Subcutaneous adipose tissue (tissue), 4 donors: Measurements from ENCODE around the gene ALDH8A1. TPM values are rescaled to one million over a fixed set of nuclear protein-coding genes. Genes with fewer than 3 reads are reported as not detected.

ENCODE experiments used
- CTCF ChIP-seq: fragments of 450-650 bp; IDR thresholded peaks from one replicate; pipeline ENCODE4 v1.5.1; 2016; ENCODE audit warnings: low read depth, mild to moderate bottlenecking, control low read depth, antibody characterized with exemption, moderate library complexity
- total RNA-seq, 4 donors: library from RNA; depleted of rRNA; stranded (reverse); fragments of >200 nt; gene quantifications; one replicate each; pipeline ENCODE4 v1.1.0, GENCODE V29; 2016

ALDH8A1 gene
- total RNA-seq, 4 donors from 2014 or later: 1.5 to 4.7 TPM; not detected in 2

GRCh38 chr6:134928151-134928900, 21.6 kb downstream of the ALDH8A1 start:
- no peak for TF ChIP-seq CTCF

GRCh38 chr6:134925800-134926199, 24.1 kb downstream of the ALDH8A1 start:
- TF ChIP-seq CTCF: no peak

DNA sequence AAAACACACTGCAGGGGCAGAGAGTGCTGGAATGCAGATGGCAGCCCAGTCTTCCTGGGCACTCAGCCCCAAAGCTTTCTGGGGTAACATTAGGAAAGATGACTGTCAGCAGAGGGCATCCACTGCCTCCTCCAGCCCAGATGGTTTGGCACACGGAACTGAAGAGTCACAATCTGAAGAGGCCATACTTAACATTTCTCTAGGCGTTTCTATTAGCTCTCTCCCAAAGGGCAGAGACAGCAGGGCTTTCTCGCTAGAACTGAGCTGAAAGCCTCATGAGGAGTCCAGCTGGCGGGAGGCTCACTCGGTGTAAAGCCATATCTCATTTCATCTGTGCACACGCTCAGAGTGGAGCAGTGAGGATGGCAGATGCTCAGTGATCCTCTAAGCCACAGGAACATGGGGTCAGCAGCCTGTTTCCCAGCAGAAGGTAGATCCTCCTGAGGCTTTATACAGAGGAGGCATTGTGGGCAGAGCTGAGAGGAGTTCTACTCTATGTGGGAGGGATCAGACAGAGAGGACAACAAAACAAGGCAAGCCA, 28.1 kb downstream of the ALDH8A1 start:
- no peak for TF ChIP-seq CTCF

GRCh38 chr6:134921276-134921675, 28.6 kb downstream of the ALDH8A1 start:
- TF ChIP-seq CTCF: no peak

DNA sequence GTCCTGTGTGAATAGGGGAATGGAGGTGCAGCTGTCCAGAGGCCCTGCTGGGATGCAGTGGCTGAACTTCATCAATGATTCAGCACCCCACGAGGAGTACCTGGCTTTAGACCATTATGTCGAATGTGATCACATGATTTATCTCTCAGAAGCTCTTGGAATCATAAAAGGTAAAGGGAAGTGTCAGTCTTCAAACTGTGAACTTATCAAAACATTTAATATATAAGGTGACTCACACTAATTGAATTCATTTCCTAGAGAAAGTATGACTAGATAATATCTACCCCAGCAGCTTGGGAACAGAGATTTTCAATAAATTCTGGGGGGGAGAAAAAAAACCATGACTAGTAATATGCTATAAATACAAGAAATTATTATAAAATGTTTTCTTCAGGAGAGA, 29.5 kb downstream of the ALDH8A1 start:
- TF ChIP-seq CTCF: no peak

DNA sequence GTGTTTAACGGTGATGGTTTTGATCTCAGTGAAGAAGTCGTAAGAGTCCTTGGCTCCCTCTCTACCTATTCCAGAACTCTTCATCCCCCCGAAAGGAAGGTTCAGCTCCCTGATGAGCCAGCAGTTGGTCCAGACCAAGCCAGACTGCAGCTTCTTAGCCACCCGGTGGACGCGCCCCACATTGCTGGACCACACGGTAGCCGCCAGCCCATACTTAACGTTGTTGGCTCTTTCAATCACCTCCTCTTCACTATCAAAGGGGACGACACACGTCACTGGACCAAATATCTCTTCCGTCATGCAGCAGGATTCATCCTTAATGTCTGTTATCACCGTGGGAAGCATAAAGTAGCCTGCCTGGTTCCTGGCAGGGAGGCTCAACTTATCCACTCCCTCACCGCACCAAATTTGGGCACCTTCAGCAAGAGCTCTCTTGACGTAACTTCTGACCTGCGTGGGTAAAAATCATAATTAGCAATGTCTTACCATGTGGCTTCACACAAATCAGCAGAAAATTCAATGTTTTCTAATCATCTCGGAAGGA, 31.4 kb downstream of the ALDH8A1 start:
- TF ChIP-seq CTCF: no peak

- TF ChIP-seq CTCF: no peak
These were observed 38.4 kb downstream of the ALDH8A1 start for GRCh38 chr6:134911547-134911946.
